ENCODE results near the gene ANO1. TPM values are rescaled to one million over a fixed set of nuclear protein-coding genes. Genes with fewer than 3 reads are reported as not detected.

Gene ANO1
- total RNA-seq, 1 donor from 2014 or later: 5.7 TPM

GRCh38 chr11:70158201-70158600 is 80.1 kb downstream of the ANO1 start:
- DNase-seq (ENCODE audit: low spot score): no peak

GRCh38 chr11:70158757-70159389 is 80.8 kb downstream of the ANO1 start:
- DNase-seq (ENCODE audit: low spot score): no peak

GRCh38 chr11:70159627-70160570 is 81.8 kb downstream of the ANO1 start:
- DNase-seq (ENCODE audit: low spot score): no peak

GRCh38 chr11:70161043-70161625 is 83.0 kb downstream of the ANO1 start:
- DNase-seq (ENCODE audit: low spot score): no peak

- DNase-seq (ENCODE audit: low spot score): no peak
These were observed 86.6 kb downstream of the ANO1 start for GRCh38 chr11:70164705-70165104.

- DNase-seq (ENCODE audit: low spot score): no peak
These were observed 89.0 kb downstream of the ANO1 start for GRCh38 chr11:70167120-70167519.

GRCh38 chr11:70167723-70168404 is 89.7 kb downstream of the ANO1 start:
- DNase-seq (ENCODE audit: low spot score): no peak

GRCh38 chr11:70168405-70168754 is 90.3 kb downstream of the ANO1 start:
- no peak for DNase-seq (ENCODE audit: low spot score)

- DNase-seq (ENCODE audit: low spot score): no peak
These were observed 91.0 kb downstream of the ANO1 start for GRCh38 chr11:70169127-70169526.

GRCh38 chr11:70169632-70170031 is 91.5 kb downstream of the ANO1 start:
- DNase-seq (ENCODE audit: low spot score): no peak

GRCh38 chr11:70170596-70171210 is 92.6 kb downstream of the ANO1 start:
- DNase-seq (ENCODE audit: low spot score): no peak

- DNase-seq (ENCODE audit: low spot score): no peak
These were observed 94.9 kb downstream of the ANO1 start for GRCh38 chr11:70173018-70173417.

GRCh38 chr11:70174547-70175235 is 96.6 kb downstream of the ANO1 start:
- DNase-seq (ENCODE audit: low spot score): no peak

- DNase-seq (ENCODE audit: low spot score): no peak
These were observed 97.2 kb downstream of the ANO1 start for GRCh38 chr11:70175236-70175698.

- no peak for DNase-seq (ENCODE audit: low spot score)
These were observed 99.0 kb downstream of the ANO1 start for GRCh38 chr11:70176940-70177689.

GRCh38 chr11:70180906-70181305 is 102.8 kb downstream of the ANO1 start:
- DNase-seq (ENCODE audit: low spot score): no peak

GRCh38 chr11:70182266-70182665 is 104.1 kb downstream of the ANO1 start:
- DNase-seq (ENCODE audit: low spot score): no peak

- DNase-seq (ENCODE audit: low spot score): no peak
These were observed 104.9 kb downstream of the ANO1 start for GRCh38 chr11:70183032-70183431.

- no peak for DNase-seq (ENCODE audit: low spot score)
These were observed 105.5 kb downstream of the ANO1 start for GRCh38 chr11:70183483-70184176.
